CD4-positive, alpha-beta T cell treated with Interleukin-10 for 1 hour (primary cell): ENCODE measurements around the gene TRDN.
"Not testable (repeated sequence)": the region's sequence is repeated elsewhere in the genome, so short reads cannot be mapped to it uniquely, and the experiment has no call there.

Source experiments
- DNase-seq: peaks from one replicate; pipeline ENCODE4 v3.0.0-alpha.2; 2020

The TRDN gene

GRCh38 chr6:123233336-123233735, 403.4 kb downstream of the TRDN start:
- DNase-seq = no peak

GRCh38 chr6:123227789-123228188, 409.0 kb downstream of the TRDN start:
- not testable (repeated sequence) for DNase-seq

- DNase-seq = no peak
Measured at GRCh38 chr6:123226398-123226797, 410.4 kb downstream of the TRDN start.

GRCh38 chr6:123224077-123224476, 412.7 kb downstream of the TRDN start:
- DNase-seq = no peak

GRCh38 chr6:123223461-123223860, 413.3 kb downstream of the TRDN start:
- no peak for DNase-seq

- no peak for DNase-seq
Measured at GRCh38 chr6:123215211-123215610, 421.5 kb downstream of the TRDN start.

- no peak for DNase-seq
Measured at GRCh38 chr6:123214433-123214832, 422.3 kb downstream of the TRDN start.

GRCh38 chr6:123213921-123214320, 422.8 kb downstream of the TRDN start:
- no peak for DNase-seq

- no peak for DNase-seq
Measured at GRCh38 chr6:123211777-123212545, 424.8 kb downstream of the TRDN start.

GRCh38 chr6:123210645-123211044, 426.1 kb downstream of the TRDN start:
- DNase-seq = no peak

- no peak for DNase-seq
Measured at GRCh38 chr6:123207967-123208510, 428.7 kb downstream of the TRDN start.

- DNase-seq = no peak
Measured at GRCh38 chr6:123203928-123204327, 432.8 kb downstream of the TRDN start.

GRCh38 chr6:123201869-123202372, 434.8 kb downstream of the TRDN start:
- no peak for DNase-seq

- DNase-seq = no peak
Measured at GRCh38 chr6:123193298-123193697, 443.5 kb downstream of the TRDN start.

- no peak for DNase-seq
Measured at GRCh38 chr6:123189816-123190215, 446.9 kb downstream of the TRDN start.

GRCh38 chr6:123182998-123183397, 453.8 kb downstream of the TRDN start:
- DNase-seq = no peak

- DNase-seq = no peak
Measured at GRCh38 chr6:123176706-123177105, 460.0 kb downstream of the TRDN start.

GRCh38 chr6:123171341-123172115, 465.2 kb downstream of the TRDN start:
- DNase-seq = no peak

- no peak for DNase-seq
Measured at GRCh38 chr6:123169774-123170095, 467.0 kb downstream of the TRDN start.

- DNase-seq = no peak
Measured at GRCh38 chr6:123168892-123169773, 467.6 kb downstream of the TRDN start.

- no peak for DNase-seq
Measured at GRCh38 chr6:123168466-123168865, 468.3 kb downstream of the TRDN start.
